SU-DHL-6 (cell line): ENCODE results near the gene SH3GL1.

Source experiments
- H2AFZ ChIP-seq: fragments of 200-600 bp; sonication (generic); 2 replicates; pipeline ENCODE4 v1.6.1; 2014; ENCODE audit warnings: low read depth, mild to moderate bottlenecking, moderate library complexity, mixed read lengths, antibody characterized with exemption, low read length; ENCODE audit not compliant: severe bottlenecking
- H3F3A ChIP-seq: fragments of 200-600 bp; shearing (Covaris generic); 2 replicates; pipeline ENCODE4 v1.6.0; 2016; ENCODE audit warnings: antibody characterized with exemption, mild to moderate bottlenecking; ENCODE audit not compliant: insufficient read depth
- H3K27ac ChIP-seq: fragments of 200-600 bp; sonication (generic); 2 replicates; pipeline ENCODE4 v1.5.1; 2016; ENCODE audit warnings: low read depth, mild to moderate bottlenecking, low read length, moderate library complexity, mixed read lengths
- H3K27me3 ChIP-seq: fragments of 200-600 bp; sonication (generic), shearing (Covaris generic); 2 replicates; pipeline ENCODE4 v1.6.0; 2014; ENCODE audit warnings: mild to moderate bottlenecking, low read length
- H3K36me3 ChIP-seq: fragments of 200-600 bp; sonication (generic); 2 replicates; pipeline ENCODE4 v1.6.1; 2014; ENCODE audit warnings: mild to moderate bottlenecking, low read length, mixed read lengths
- H3K4me2 ChIP-seq: fragments of 300-600, 200-600 bp; shearing (Covaris generic), sonication (generic); 2 replicates; pipeline ENCODE4 v1.6.0; 2014; ENCODE audit warnings: low read length, low read depth, mild to moderate bottlenecking; ENCODE audit not compliant: poor library complexity, severe bottlenecking
- H3K4me3 ChIP-seq: fragments of 200-600 bp; sonication (generic); 2 replicates; pipeline ENCODE4 v1.5.1; 2014; ENCODE audit warnings: antibody characterized with exemption, low read length, mild to moderate bottlenecking, mixed read lengths; ENCODE audit not compliant: insufficient read depth, poor library complexity, severe bottlenecking
- H3K79me2 ChIP-seq: fragments of 200-600 bp; sonication (generic); 2 replicates; pipeline ENCODE4 v1.6.1; 2014; ENCODE audit warnings: mild to moderate bottlenecking, low read length, moderate library complexity; ENCODE audit not compliant: insufficient read depth
- H3K9ac ChIP-seq: fragments of 200-600 bp; sonication (generic); 2 replicates; pipeline ENCODE4 v1.7.0; 2014; ENCODE audit warnings: mild to moderate bottlenecking, low read length
- H3K9me2 ChIP-seq: fragments of 200-600 bp; sonication (generic); replicated peaks from 2 replicates; pipeline ENCODE4 v1.6.1; 2014; ENCODE audit warnings: low read length; ENCODE audit not compliant: insufficient read depth
- H3K9me3 ChIP-seq: fragments of 200-600 bp; sonication (generic); 2 replicates; pipeline ENCODE4 v1.6.1; 2014; ENCODE audit warnings: low read length, mixed read lengths; ENCODE audit not compliant: insufficient read depth
- H4K20me1 ChIP-seq: fragments of 200-600 bp; sonication (generic); 2 replicates; pipeline ENCODE4 v1.6.1; 2014; ENCODE audit warnings: low read depth, mild to moderate bottlenecking, antibody characterized with exemption, low read length, moderate library complexity, mixed read lengths
- CTCF ChIP-seq: fragments of 200-600 bp; sonication (generic); IDR thresholded peaks from one replicate; pipeline ENCODE4 v1.5.1; 2017; ENCODE audit warnings: antibody characterized with exemption, mild to moderate bottlenecking, low read length, moderate library complexity; ENCODE audit not compliant: insufficient read depth, poor library complexity, severe bottlenecking
- EZH2phosphoT487 ChIP-seq: fragments of 200-600 bp; sonication (generic), shearing (Covaris generic); conservative IDR thresholded peaks from 2 replicates; pipeline ENCODE4 v1.6.1; 2018; ENCODE audit warnings: mild to moderate bottlenecking, antibody characterized with exemption, low read length, moderate library complexity, mixed read lengths

SH3GL1 gene

GRCh38 chr19:4448147-4448985 is 48.0 kb upstream of the SH3GL1 start:
- no peak overlapping the region for H2AFZ ChIP-seq
- no peak overlapping the region for H3K4me3 ChIP-seq
- no peaks in the 10 kb centered on the region for H3K36me3 ChIP-seq
- H3K27me3 ChIP-seq: no peaks in the 10 kb centered on the region
- no peaks in the 10 kb centered on the region for H3K9me2 ChIP-seq
- no peaks in the 10 kb centered on the region for H3K9me3 ChIP-seq
- H3K79me2 ChIP-seq: no peaks in the 10 kb centered on the region
- H4K20me1 ChIP-seq: no peaks in the 10 kb centered on the region
- H3K9ac ChIP-seq: no peak overlapping the region
- H3K27ac ChIP-seq: no peak overlapping the region
- no peak for TF ChIP-seq EZH2phosphoT487
- no peak for TF ChIP-seq CTCF
- H3K4me2 ChIP-seq: no peak overlapping the region
- H3F3A ChIP-seq: peaks cover 6% of the 10 kb centered on the region; the same call in 1 of the 2 replicates

GRCh38 chr19:4447327-4448146 is 47.2 kb upstream of the SH3GL1 start:
- Histone ChIP-seq H3K79me2 (no peaks in the 10 kb centered on the region), H3K9me2 (no peaks in the 10 kb centered on the region), H3K36me3 (no peaks in the 10 kb centered on the region), H3K9ac (no peak overlapping the region), H2AFZ (no peak overlapping the region), H3K27me3 (no peaks in the 10 kb centered on the region), H3K4me2 (no peak overlapping the region), H3K4me3 (no peak overlapping the region), H3K9me3 (no peaks in the 10 kb centered on the region), H4K20me1 (no peaks in the 10 kb centered on the region), H3K27ac (no peak overlapping the region), H3F3A (peaks cover 6% of the 10 kb centered on the region; the same call in 1 of the 2 replicates)
- no peak for TF ChIP-seq CTCF
- TF ChIP-seq EZH2phosphoT487: no peak

- H3K4me2 ChIP-seq: no peak overlapping the region
- H4K20me1 ChIP-seq: no peaks in the 10 kb centered on the region
- no peak overlapping the region for H3K4me3 ChIP-seq
- no peak overlapping the region for H3K9ac ChIP-seq
- no peaks in the 10 kb centered on the region for H3K9me3 ChIP-seq
- no peak overlapping the region for H3K27ac ChIP-seq
- no peaks in the 10 kb centered on the region for H3K36me3 ChIP-seq
- no peak overlapping the region for H2AFZ ChIP-seq
- TF ChIP-seq CTCF (no peak), EZH2phosphoT487 (no peak)
- H3K9me2 ChIP-seq: no peaks in the 10 kb centered on the region
- H3K79me2 ChIP-seq: no peaks in the 10 kb centered on the region
- H3K27me3 ChIP-seq: no peaks in the 10 kb centered on the region
- H3F3A ChIP-seq: peaks cover 6% of the 10 kb centered on the region; the same call in 1 of the 2 replicates
These were observed 46.4 kb upstream of the SH3GL1 start for GRCh38 chr19:4446704-4447200.
